ENCODE measurements around the gene LIN37. TPM values are rescaled to one million over a fixed set of nuclear protein-coding genes. Genes with fewer than 3 reads are reported as not detected.

The LIN37 gene
- total RNA-seq, 1 donor, result 9.0 TPM

- peak within 1 kb of the TSS; percentile 84 for H3K27ac ChIP-seq (ENCODE audit: low read depth, low read length)
- peak; percentile 93 for DNase-seq (ENCODE audit: insufficient read length, low spot score, missing footprints)
Measured at GRCh38 chr19:35756377-35757230, 8.2 kb downstream of the LIN37 start, which contains the start of gene HSPB6. TSS of gene HSPB6 (minus strand) at chr19:35757029. CDS start at chr19:35757008, 21 bp downstream.

GRCh38 chr19:35757231-35757748 lies 8.9 kb downstream of the LIN37 start:
- Histone ChIP-seq H3K9me3 (ENCODE audit: low read depth, low read length) (no peaks in the 10 kb centered on the region), H3K27ac (ENCODE audit: low read depth, low read length) (peak overlapping the region; percentile 84), H3K4me3 (ENCODE audit: insufficient read depth, low read length) (peak overlapping the region; percentile 76), H3K27me3 (ENCODE audit: insufficient read depth, low read length) (no peaks in the 10 kb centered on the region), H4K20me1 (ENCODE audit: insufficient read depth, low read length) (peaks cover 10% of the 10 kb centered on the region), H3K4me1 (ENCODE audit: insufficient read depth, low read length) (peaks cover 32% of the 10 kb centered on the region), H2AFZ (ENCODE audit: low read length) (peak overlapping the region; percentile 63), H3K4me2 (ENCODE audit: insufficient read depth, low read length) (peak overlapping the region; percentile 64), H3K36me3 (ENCODE audit: insufficient read depth, low read length) (peaks cover 37% of the 10 kb centered on the region), H3K79me2 (ENCODE audit: insufficient read depth, low read length) (peaks cover 26% of the 10 kb centered on the region)
- no peak for TF ChIP-seq CTCF (IDR thresholded peaks at IDR 0.05; ENCODE audit: extremely low read depth, low read depth, low read length)
- peak; percentile 97 for DNase-seq (ENCODE audit: insufficient read length, low spot score, missing footprints)

More at GRCh38 chr19:35756377-35757230, 8.2 kb downstream of the LIN37 start, which contains the start of gene HSPB6:
- Histone ChIP-seq H4K20me1 (ENCODE audit: insufficient read depth, low read length) (peaks cover 10% of the 10 kb centered on the region), H3K36me3 (ENCODE audit: insufficient read depth, low read length) (peaks cover 37% of the 10 kb centered on the region), H3K4me2 (ENCODE audit: insufficient read depth, low read length) (peak within 1 kb of the TSS; percentile 64), H3K9me3 (ENCODE audit: low read depth, low read length) (no peaks in the 10 kb centered on the region), H3K27me3 (ENCODE audit: insufficient read depth, low read length) (no peaks in the 10 kb centered on the region), H2AFZ (ENCODE audit: low read length) (peak within 1 kb of the TSS; percentile 63), H3K4me3 (ENCODE audit: insufficient read depth, low read length) (peak within 1 kb of the TSS; percentile 76), H3K79me2 (ENCODE audit: insufficient read depth, low read length) (peaks cover 26% of the 10 kb centered on the region), H3K4me1 (ENCODE audit: insufficient read depth, low read length) (peaks cover 32% of the 10 kb centered on the region)
- TF ChIP-seq CTCF (IDR thresholded peaks at IDR 0.05; ENCODE audit: extremely low read depth, low read depth, low read length), result no peak

- peak within 1 kb of the TSS; percentile 64 for H3K4me2 ChIP-seq (ENCODE audit: insufficient read depth, low read length)
- no peak for TF ChIP-seq CTCF (IDR thresholded peaks at IDR 0.05; ENCODE audit: extremely low read depth, low read depth, low read length)
- peaks cover 32% of the 10 kb centered on the region for H3K4me1 ChIP-seq (ENCODE audit: insufficient read depth, low read length)
- H3K27me3 ChIP-seq (ENCODE audit: insufficient read depth, low read length), result no peaks in the 10 kb centered on the region
- no peaks in the 10 kb centered on the region for H3K9me3 ChIP-seq (ENCODE audit: low read depth, low read length)
- H3K27ac ChIP-seq (ENCODE audit: low read depth, low read length), result peak within 1 kb of the TSS; percentile 84
- H3K4me3 ChIP-seq (ENCODE audit: insufficient read depth, low read length), result peak within 1 kb of the TSS; percentile 76
- H4K20me1 ChIP-seq (ENCODE audit: insufficient read depth, low read length), result peaks cover 10% of the 10 kb centered on the region
- DNase-seq (ENCODE audit: insufficient read length, low spot score, missing footprints), result peak; percentile 100
- peaks cover 33% of the 10 kb centered on the region for H3K36me3 ChIP-seq (ENCODE audit: insufficient read depth, low read length)
- peak within 1 kb of the TSS; percentile 75 for H2AFZ ChIP-seq (ENCODE audit: low read length)
- H3K79me2 ChIP-seq (ENCODE audit: insufficient read depth, low read length), result peaks cover 26% of the 10 kb centered on the region
Measured at GRCh38 chr19:35757749-35758608, 9.6 kb downstream of the LIN37 start, which contains the start of gene PROSER3. TSS of gene PROSER3 (plus strand) at chr19:35758176. CDS start at chr19:35758216, 40 bp downstream.
